Suprapubic skin (tissue), 4 donors: ENCODE data around the gene BMPER. TPM values are rescaled to one million over a fixed set of nuclear protein-coding genes. Genes with fewer than 3 reads are reported as not detected.

Experiments
- DNase-seq, 2 donors: peaks; one replicate each; pipeline ENCODE4 v3.0.0-alpha.2; 2019; ENCODE audit warnings: low spot score in 2 of 2
- H3K27ac ChIP-seq: fragments of 200-600 bp; sonication (generic); one replicate; pipeline ENCODE4 v1.5.1; 2019
- H3K27me3 ChIP-seq: fragments of 200-600 bp; sonication (generic); one replicate; pipeline ENCODE4 v1.5.1; 2019
- H3K36me3 ChIP-seq: fragments of 200-600 bp; sonication (generic); one replicate; pipeline ENCODE4 v1.5.1; 2019
- H3K4me1 ChIP-seq: fragments of 200-600 bp; sonication (generic); one replicate; pipeline ENCODE4 v1.5.1; 2019
- H3K4me3 ChIP-seq: fragments of 200-600 bp; sonication (generic); one replicate; pipeline ENCODE4 v1.5.1; 2019; ENCODE audit warnings: mild to moderate bottlenecking
- H3K9me3 ChIP-seq: fragments of 200-600 bp; sonication (generic); one replicate; pipeline ENCODE4 v1.5.1; 2019
- EP300 ChIP-seq: sonication (generic); formaldehyde crosslinking; IDR thresholded peaks from one replicate; pipeline ENCODE4 v1.6.1; 2017; ENCODE audit warnings: antibody characterized with exemption
- POLR2A ChIP-seq, 2 donors: fragments of 450-650 bp; IDR thresholded peaks; one replicate each; pipeline ENCODE4 v1.6.1; 2017; ENCODE audit warnings: antibody characterized with exemption in 2 of 2, mild to moderate bottlenecking in 2 of 2, moderate library complexity in 2 of 2
- POLR2AphosphoS5 ChIP-seq, 3 donors: sonication (generic); formaldehyde crosslinking; IDR thresholded peaks; one replicate each; pipeline ENCODE4 v1.6.1; 2017; ENCODE audit warnings: antibody characterized with exemption in 3 of 3
- WGBS: methylation state at CpG from one replicate; pipeline ENCODE4 v1.1.5; 2018; 5-methylcytosine and 5-hydroxymethylcytosine counted together
- total RNA-seq, 4 donors: library from RNA; depleted of rRNA; stranded (reverse); fragments of >200 nt; gene quantifications; one replicate each; pipeline ENCODE4 v1.1.0, GENCODE V29; 2016
- TF ChIP-seq, protein P1 (sequence below), 2 donors: fragments of 200-600 bp in 1 of 2; fragments of 450-650 bp in 1 of 2; sonication (generic) in 1 of 2; IDR thresholded peaks; one replicate each; pipeline ENCODE4 v1.5.1; 2016 to 2019; ENCODE audit warnings: antibody characterized with exemption in 2 of 2, mild to moderate bottlenecking in 1 of 2, moderate library complexity in 1 of 2

Gene BMPER
- total RNA-seq, 4 donors from 2014 or later = 0.52 to 7.2 (median 1.2) TPM

DNA sequence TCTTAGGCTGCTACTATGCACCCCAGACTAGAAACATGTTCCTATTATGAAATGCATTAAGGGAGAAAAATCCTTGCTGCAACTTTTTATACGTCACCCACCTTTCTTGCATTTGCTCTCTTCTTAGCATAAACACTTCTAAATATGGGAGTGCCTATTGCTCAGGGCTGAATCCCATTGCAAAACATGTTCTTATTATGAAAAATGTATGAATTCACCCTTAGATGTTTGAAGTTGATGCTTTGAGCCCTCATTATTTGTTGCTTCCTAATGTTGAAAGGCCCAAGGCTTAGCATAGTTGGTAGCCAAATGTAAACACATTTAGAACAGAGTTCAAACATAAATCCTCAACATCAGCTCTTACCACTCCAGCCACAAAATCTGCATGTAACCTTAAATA is 52.8 kb downstream of the BMPER start:
- no peak overlapping the region for H3K4me3 ChIP-seq
- H3K27ac ChIP-seq = no peak overlapping the region
- WGBS = 87% methylated on average over 1 of the region's 1 CpG
- H3K4me1 ChIP-seq = peaks cover 5% of the 10 kb centered on the region
- peaks cover 15% of the 10 kb centered on the region for H3K27me3 ChIP-seq
- H3K9me3 ChIP-seq = no peaks in the 10 kb centered on the region
- DNase-seq = no peak
- TF ChIP-seq, protein P1, sequence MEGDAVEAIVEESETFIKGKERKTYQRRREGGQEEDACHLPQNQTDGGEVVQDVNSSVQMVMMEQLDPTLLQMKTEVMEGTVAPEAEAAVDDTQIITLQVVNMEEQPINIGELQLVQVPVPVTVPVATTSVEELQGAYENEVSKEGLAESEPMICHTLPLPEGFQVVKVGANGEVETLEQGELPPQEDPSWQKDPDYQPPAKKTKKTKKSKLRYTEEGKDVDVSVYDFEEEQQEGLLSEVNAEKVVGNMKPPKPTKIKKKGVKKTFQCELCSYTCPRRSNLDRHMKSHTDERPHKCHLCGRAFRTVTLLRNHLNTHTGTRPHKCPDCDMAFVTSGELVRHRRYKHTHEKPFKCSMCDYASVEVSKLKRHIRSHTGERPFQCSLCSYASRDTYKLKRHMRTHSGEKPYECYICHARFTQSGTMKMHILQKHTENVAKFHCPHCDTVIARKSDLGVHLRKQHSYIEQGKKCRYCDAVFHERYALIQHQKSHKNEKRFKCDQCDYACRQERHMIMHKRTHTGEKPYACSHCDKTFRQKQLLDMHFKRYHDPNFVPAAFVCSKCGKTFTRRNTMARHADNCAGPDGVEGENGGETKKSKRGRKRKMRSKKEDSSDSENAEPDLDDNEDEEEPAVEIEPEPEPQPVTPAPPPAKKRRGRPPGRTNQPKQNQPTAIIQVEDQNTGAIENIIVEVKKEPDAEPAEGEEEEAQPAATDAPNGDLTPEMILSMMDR (IDR thresholded peaks at IDR 0.05) = no peak
- TF ChIP-seq POLR2A (IDR thresholded peaks at IDR 0.05) (no peak), POLR2AphosphoS5 (IDR thresholded peaks at IDR 0.05) (no peak), EP300 (no peak)
- no peaks in the 10 kb centered on the region for H3K36me3 ChIP-seq

DNA sequence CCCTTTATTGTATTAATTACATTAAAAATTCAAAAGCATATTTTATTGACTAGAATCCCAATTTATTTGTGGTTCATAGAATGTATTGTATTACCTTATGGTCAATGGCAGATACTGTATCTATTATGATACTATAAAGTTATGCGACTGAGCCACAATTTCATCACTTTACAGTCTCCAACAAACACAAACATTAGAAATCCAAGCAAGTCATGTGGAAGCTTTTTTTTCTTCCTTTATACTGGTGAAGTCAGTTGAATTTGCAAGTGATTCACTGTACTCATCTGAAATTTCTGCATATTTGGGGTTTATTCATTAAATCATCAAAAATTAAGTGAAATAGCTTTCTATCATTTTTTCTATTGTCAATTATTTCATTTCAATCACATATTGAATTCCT is 54.3 kb downstream of the BMPER start:
- H3K4me1 ChIP-seq = peaks cover 7% of the 10 kb centered on the region
- H3K27ac ChIP-seq = no peak overlapping the region
- no peaks in the 10 kb centered on the region for H3K36me3 ChIP-seq
- H3K27me3 ChIP-seq = peaks cover 15% of the 10 kb centered on the region
- no peaks in the 10 kb centered on the region for H3K9me3 ChIP-seq
- no peak overlapping the region for H3K4me3 ChIP-seq
- TF ChIP-seq EP300 (no peak), POLR2A (IDR thresholded peaks at IDR 0.05) (no peak), POLR2AphosphoS5 (IDR thresholded peaks at IDR 0.05) (no peak)
- TF ChIP-seq, protein P1 (IDR thresholded peaks at IDR 0.05) = no peak
- DNase-seq = no peak
- 90% methylated on average over 1 of the region's 1 CpG for WGBS

DNA sequence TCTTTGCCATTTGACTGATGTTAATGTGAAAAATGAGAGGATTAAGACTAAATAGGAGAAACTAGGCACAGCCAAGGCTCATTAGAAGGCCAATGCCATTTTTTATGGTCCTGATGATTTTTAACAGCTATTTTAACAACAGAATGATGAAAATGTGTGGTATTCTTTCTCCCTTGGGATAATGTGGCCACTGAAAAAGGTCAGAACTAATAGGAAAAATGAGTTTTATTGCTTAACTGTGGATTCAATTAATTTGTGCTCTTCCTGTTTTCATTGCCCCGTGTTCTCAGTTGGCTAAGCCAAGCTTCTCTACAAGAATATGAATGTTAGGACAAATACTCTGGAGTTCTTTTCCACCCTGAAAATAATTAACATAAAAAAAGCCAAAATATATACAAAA is 56.6 kb downstream of the BMPER start:
- no peak for DNase-seq
- WGBS = 56% methylated on average over 1 of the region's 1 CpG
- no peak for TF ChIP-seq POLR2AphosphoS5 (IDR thresholded peaks at IDR 0.05)
- TF ChIP-seq EP300 = no peak
- TF ChIP-seq POLR2A (IDR thresholded peaks at IDR 0.05) = no peak
- TF ChIP-seq, protein P1 (IDR thresholded peaks at IDR 0.05) = no peak
- H3K4me3 ChIP-seq = no peak overlapping the region
- no peaks in the 10 kb centered on the region for H3K9me3 ChIP-seq
- peaks cover 9% of the 10 kb centered on the region for H3K27me3 ChIP-seq
- peaks cover 14% of the 10 kb centered on the region for H3K4me1 ChIP-seq
- no peaks in the 10 kb centered on the region for H3K36me3 ChIP-seq
- no peak overlapping the region for H3K27ac ChIP-seq

DNA sequence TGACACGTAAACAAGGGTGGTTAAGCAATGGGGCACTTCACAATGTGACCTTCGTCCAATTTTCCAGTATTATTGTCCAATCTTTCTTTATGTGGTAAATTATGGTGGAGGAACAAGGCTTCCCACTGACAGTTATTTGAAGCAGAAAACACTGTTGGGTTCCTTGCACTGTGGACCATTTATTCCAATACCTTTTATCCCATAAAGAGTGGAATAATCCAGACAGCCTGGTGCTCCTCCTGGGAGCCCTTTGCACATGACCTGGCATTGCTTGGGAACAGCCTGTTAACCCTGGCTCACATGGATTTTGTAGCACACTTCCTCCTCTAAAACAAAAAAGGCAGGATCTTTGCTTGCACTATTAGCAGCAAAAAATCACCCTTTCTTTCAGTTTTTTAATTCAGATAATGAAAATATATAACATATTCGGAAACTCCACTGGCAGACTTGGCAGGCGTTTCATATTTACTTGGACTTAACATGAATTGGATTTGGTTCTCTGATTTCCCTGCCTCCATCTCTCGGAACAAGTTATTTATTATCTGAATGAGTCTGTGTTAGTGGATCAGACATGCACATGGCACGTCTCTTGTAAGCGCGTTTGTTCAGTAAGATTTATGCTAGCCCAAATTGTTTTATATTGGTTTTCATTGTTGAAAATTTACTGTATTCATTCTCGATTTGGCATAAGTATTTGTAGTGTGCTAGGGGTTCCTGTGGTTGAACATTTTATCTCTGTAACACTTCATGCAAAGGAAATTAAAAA is 59.3 kb downstream of the BMPER start:
- Histone ChIP-seq H3K4me3 (no peak overlapping the region), H3K27me3 (peaks cover 15% of the 10 kb centered on the region), H3K9me3 (no peaks in the 10 kb centered on the region), H3K36me3 (no peaks in the 10 kb centered on the region), H3K4me1 (peaks cover 14% of the 10 kb centered on the region), H3K27ac (no peak overlapping the region)
- TF ChIP-seq POLR2A (IDR thresholded peaks at IDR 0.05) = no peak
- TF ChIP-seq POLR2AphosphoS5 (IDR thresholded peaks at IDR 0.05) = no peak
- TF ChIP-seq EP300 = no peak
- TF ChIP-seq, protein P1 (IDR thresholded peaks at IDR 0.05) = no peak
- no peak for DNase-seq
- WGBS = 42% methylated on average over 9 of the region's 9 CpGs

DNA sequence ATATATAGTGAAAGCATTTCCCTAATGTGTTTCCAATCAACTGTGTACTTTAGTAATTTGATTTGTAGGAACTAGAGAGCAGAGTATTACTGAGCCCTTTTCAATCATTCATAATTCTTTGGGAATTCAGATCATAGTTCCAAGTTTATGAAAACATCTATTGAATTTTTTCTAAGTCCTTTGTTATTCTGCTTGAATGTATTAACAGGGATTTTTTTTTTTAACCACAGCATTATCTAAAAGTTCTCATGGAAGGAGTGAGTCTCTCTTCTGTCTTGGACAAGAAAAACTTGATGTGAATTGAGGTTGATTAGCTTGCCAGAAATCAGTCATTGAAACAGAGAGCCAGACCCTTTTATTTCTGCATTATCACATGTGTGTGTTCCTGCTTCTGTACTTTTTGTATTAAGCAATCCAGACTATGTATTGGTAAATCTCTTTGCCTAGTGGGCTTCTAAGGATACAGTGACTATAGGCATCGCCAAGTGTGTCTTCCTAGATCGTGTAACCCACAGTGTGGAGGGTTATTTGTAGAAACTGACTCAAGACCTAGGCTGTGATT is 59.9 kb downstream of the BMPER start:
- no peak overlapping the region for H3K4me3 ChIP-seq
- peaks cover 14% of the 10 kb centered on the region for H3K4me1 ChIP-seq
- no peaks in the 10 kb centered on the region for H3K36me3 ChIP-seq
- TF ChIP-seq, protein P1 (IDR thresholded peaks at IDR 0.05) = no peak
- TF ChIP-seq POLR2AphosphoS5 (IDR thresholded peaks at IDR 0.05) = no peak
- no peak for TF ChIP-seq POLR2A (IDR thresholded peaks at IDR 0.05)
- 71% methylated on average over 2 of the region's 2 CpGs for WGBS
- no peak for DNase-seq
- no peaks in the 10 kb centered on the region for H3K9me3 ChIP-seq
- no peak overlapping the region for H3K27ac ChIP-seq
- peaks cover 10% of the 10 kb centered on the region for H3K27me3 ChIP-seq
